Measurements from ENCODE around the gene ATP8A1.
"Not testable (repeated sequence)": the region's sequence is repeated elsewhere in the genome, so short reads cannot be mapped to it uniquely, and the experiment has no call there.

The ATP8A1 gene

GRCh38 chr4:42478509-42478908, 178.4 kb downstream of the ATP8A1 start:
- no peaks in the 10 kb centered on the region for H3K27me3 ChIP-seq (ENCODE audit: control insufficient read depth in 1 of 2, insufficient read depth in 2 of 2, low read length in 2 of 2)
- H3K9me3 ChIP-seq (ENCODE audit: low read length), result no peaks in the 10 kb centered on the region
- H3K27ac ChIP-seq (ENCODE audit: low read depth, low read length), result no peak overlapping the region
- no peaks in the 10 kb centered on the region for H3K36me3 ChIP-seq (ENCODE audit: insufficient read depth, low read length)
- no peak overlapping the region for H3K4me3 ChIP-seq (ENCODE audit: low read depth in 1 of 2, low read length in 2 of 2)
- H3K4me1 ChIP-seq (ENCODE audit: insufficient read depth, low read length), result no peaks in the 10 kb centered on the region
- H3K9ac ChIP-seq (ENCODE audit: low read length), result no peak overlapping the region

DNA sequence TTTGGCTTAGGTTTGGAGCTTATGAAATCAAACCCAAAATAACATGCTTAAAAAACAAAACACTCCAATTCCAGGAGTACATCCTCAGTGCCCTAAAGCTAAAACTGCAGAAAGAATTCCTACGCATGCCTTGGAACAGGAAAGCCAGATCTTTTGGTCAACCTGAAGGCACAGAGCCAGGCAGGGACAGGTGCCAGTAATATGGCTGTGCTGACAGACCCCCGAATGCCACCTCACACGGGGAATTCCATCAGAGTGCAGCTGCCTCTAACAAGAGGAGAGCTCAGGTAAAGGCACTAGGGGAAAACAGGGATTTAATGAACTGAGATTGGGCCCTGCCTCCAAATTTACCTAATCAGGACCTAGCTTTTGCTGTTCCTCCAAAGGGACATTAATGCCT, 182.5 kb downstream of the ATP8A1 start:
- no peak overlapping the region for H3K9ac ChIP-seq (ENCODE audit: low read length)
- no peak overlapping the region for H3K4me3 ChIP-seq (ENCODE audit: low read depth in 1 of 2, low read length in 2 of 2)
- H3K36me3 ChIP-seq (ENCODE audit: insufficient read depth, low read length), result no peaks in the 10 kb centered on the region
- no peaks in the 10 kb centered on the region for H3K27me3 ChIP-seq (ENCODE audit: control insufficient read depth in 1 of 2, insufficient read depth in 2 of 2, low read length in 2 of 2)
- no peaks in the 10 kb centered on the region for H3K9me3 ChIP-seq (ENCODE audit: low read length)
- H3K4me1 ChIP-seq (ENCODE audit: insufficient read depth, low read length), result no peaks in the 10 kb centered on the region
- no peak overlapping the region for H3K27ac ChIP-seq (ENCODE audit: low read depth, low read length)

DNA sequence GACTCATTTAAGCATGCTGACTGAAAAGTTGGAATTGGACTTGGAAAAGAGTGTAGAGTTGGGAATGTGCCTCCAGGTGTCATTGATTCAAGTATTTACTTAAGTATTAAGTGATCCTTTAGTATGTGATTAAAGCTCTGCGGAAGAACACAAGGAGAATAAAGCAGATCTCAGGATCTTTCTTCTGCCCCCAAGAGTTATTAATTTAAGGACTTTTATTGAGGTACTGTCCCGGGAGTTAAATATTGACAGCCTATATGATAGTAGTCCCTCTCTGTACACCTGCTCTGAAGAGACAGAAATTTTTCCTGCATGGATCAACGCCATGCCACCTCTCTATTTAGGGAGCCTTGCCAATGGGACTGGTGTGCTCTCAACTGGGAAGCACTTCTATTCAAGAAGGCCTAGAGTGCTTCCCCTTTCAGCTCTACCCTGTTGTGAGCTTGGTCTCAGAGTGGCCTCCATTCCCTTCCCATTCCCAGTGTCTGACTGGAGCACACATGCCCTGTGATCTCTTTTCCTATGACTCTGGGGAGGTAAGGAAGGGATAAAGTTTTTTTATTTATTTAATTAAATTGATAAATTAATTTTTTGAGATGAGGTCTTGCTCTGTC, 183.7 kb downstream of the ATP8A1 start:
- Histone ChIP-seq H3K27me3 (ENCODE audit: control insufficient read depth in 1 of 2, insufficient read depth in 2 of 2, low read length in 2 of 2) (no peaks in the 10 kb centered on the region), H3K4me1 (ENCODE audit: insufficient read depth, low read length) (no peaks in the 10 kb centered on the region), H3K27ac (ENCODE audit: low read depth, low read length) (no peak overlapping the region), H3K4me3 (ENCODE audit: low read depth in 1 of 2, low read length in 2 of 2) (no peak overlapping the region), H3K36me3 (ENCODE audit: insufficient read depth, low read length) (no peaks in the 10 kb centered on the region), H3K9ac (ENCODE audit: low read length) (no peak overlapping the region), H3K9me3 (ENCODE audit: low read length) (no peaks in the 10 kb centered on the region)

DNA sequence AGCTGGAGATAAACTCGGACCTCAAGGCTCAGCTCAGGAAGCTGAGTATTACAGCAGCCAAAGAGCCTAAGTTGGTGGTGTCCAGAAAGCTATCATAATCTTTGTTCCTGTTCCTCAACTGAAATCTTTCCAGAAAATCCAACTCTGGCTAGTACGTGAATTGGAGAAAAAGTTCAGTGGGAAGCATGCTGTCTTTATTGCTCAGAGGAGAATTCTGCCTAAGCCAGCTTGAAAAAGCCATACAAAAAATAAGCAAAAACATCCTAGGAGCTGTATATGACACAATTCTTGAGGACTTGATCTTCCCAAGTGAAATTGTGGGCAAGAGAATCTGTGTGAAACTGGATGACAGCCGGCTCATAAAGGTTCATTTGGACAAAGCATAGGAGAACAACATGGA, 185.0 kb downstream of the ATP8A1 start:
- no peak overlapping the region for H3K27ac ChIP-seq (ENCODE audit: low read depth, low read length)
- H3K9me3 ChIP-seq (ENCODE audit: low read length), result no peaks in the 10 kb centered on the region
- no peaks in the 10 kb centered on the region for H3K4me1 ChIP-seq (ENCODE audit: insufficient read depth, low read length)
- H3K4me3 ChIP-seq (ENCODE audit: low read depth in 1 of 2, low read length in 2 of 2), result no peak overlapping the region
- no peak overlapping the region for H3K9ac ChIP-seq (ENCODE audit: low read length)
- no peaks in the 10 kb centered on the region for H3K36me3 ChIP-seq (ENCODE audit: insufficient read depth, low read length)
- no peaks in the 10 kb centered on the region for H3K27me3 ChIP-seq (ENCODE audit: control insufficient read depth in 1 of 2, insufficient read depth in 2 of 2, low read length in 2 of 2)

DNA sequence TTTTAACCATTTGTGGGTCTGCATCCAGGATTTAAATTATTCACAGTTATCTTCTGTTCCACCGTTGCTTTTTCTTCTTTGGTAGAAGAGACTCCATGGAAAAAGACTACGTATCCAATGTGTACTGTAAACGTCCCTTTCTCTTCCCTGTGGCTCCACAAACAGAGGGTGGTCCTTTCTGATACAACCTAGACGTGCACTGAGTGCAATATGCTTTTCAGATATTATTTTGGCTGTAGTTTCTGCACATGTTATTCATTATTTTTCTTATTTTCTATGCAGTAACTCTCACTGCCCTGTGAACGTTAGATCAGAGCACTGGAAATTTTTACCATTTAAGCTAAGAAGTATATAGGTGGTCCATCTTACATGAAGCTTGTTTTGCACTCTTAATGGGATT, 186.9 kb downstream of the ATP8A1 start:
- Histone ChIP-seq H3K27ac (ENCODE audit: low read depth, low read length) (no peak overlapping the region), H3K4me1 (ENCODE audit: insufficient read depth, low read length) (no peaks in the 10 kb centered on the region), H3K27me3 (ENCODE audit: control insufficient read depth in 1 of 2, insufficient read depth in 2 of 2, low read length in 2 of 2) (no peaks in the 10 kb centered on the region), H3K9ac (ENCODE audit: low read length) (no peak overlapping the region), H3K9me3 (ENCODE audit: low read length) (no peaks in the 10 kb centered on the region), H3K36me3 (ENCODE audit: insufficient read depth, low read length) (no peaks in the 10 kb centered on the region), H3K4me3 (ENCODE audit: low read depth in 1 of 2, low read length in 2 of 2) (no peak overlapping the region)

- H3K4me3 ChIP-seq (ENCODE audit: low read depth in 1 of 2, low read length in 2 of 2); H3K9ac ChIP-seq (ENCODE audit: low read length); H3K4me1 ChIP-seq (ENCODE audit: insufficient read depth, low read length); H3K27ac ChIP-seq (ENCODE audit: low read depth, low read length); H3K9me3 ChIP-seq (ENCODE audit: low read length); H3K36me3 ChIP-seq (ENCODE audit: insufficient read depth, low read length); H3K27me3 ChIP-seq (ENCODE audit: control insufficient read depth in 1 of 2, insufficient read depth in 2 of 2, low read length in 2 of 2): not testable (repeated sequence)
Measured at GRCh38 chr4:42467777-42468176, 189.1 kb downstream of the ATP8A1 start.

DNA sequence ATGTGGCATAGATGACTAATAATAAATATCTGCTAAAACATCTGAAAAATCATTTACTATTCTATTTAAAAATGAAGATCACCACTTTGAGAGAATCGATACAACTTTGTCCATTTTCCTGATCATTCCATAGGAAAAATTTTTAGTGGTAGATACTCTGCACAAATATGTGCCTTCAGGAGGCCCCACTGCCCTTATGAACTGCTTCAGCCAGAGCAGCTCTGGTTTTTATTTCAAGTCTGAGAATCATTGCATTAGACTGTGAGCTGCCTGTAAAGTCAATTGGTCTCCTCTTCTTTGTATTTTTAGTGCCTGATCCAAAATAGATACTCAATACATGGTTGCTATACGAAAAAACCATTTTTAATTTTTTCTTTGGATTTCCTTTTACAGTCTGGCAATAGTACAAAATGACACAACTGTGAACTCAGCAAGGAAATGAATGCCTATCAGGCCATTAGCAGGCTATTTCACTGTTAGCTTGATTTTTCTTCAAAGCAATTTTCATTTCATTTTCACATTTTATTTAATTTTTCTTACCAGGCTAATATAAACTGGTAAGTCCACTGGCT, 190.5 kb downstream of the ATP8A1 start:
- Histone ChIP-seq H3K27ac (ENCODE audit: low read depth, low read length) (no peak overlapping the region), H3K9me3 (ENCODE audit: low read length) (no peaks in the 10 kb centered on the region), H3K4me1 (ENCODE audit: insufficient read depth, low read length) (no peaks in the 10 kb centered on the region), H3K36me3 (ENCODE audit: insufficient read depth, low read length) (peaks cover 6% of the 10 kb centered on the region), H3K27me3 (ENCODE audit: control insufficient read depth in 1 of 2, insufficient read depth in 2 of 2, low read length in 2 of 2) (no peaks in the 10 kb centered on the region), H3K4me3 (ENCODE audit: low read depth in 1 of 2, low read length in 2 of 2) (no peak overlapping the region), H3K9ac (ENCODE audit: low read length) (no peak overlapping the region)

DNA sequence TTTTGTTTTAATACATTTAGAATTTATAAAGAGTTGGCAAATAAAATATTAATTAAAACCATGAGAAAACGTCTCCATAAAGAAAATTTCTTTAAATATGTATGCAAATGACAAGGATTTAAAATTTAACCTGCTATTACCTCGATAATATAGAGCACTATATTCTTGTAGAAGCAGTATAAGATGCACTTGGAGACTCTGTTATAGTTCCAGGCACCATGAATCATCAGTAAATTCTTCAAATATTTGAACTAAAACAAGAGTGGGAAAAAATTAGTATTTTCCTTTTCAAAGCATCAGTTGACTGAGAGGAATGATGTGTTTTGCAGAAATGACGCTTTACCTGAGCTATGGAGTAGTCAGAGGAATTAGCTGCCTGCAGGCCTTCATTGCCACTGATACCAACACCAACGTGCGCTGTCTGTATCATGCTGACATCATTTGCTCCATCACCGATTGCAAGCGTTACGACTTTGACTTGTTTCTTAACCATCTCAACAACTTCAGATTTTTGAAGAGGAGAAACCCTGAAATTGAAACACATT, 192.3 kb downstream of the ATP8A1 start:
- Histone ChIP-seq H3K27ac (ENCODE audit: low read depth, low read length) (no peak overlapping the region), H3K36me3 (ENCODE audit: insufficient read depth, low read length) (peaks cover 6% of the 10 kb centered on the region), H3K27me3 (ENCODE audit: control insufficient read depth in 1 of 2, insufficient read depth in 2 of 2, low read length in 2 of 2) (no peaks in the 10 kb centered on the region), H3K4me1 (ENCODE audit: insufficient read depth, low read length) (no peaks in the 10 kb centered on the region), H3K9ac (ENCODE audit: low read length) (no peak overlapping the region), H3K9me3 (ENCODE audit: low read length) (no peaks in the 10 kb centered on the region), H3K4me3 (ENCODE audit: low read depth in 1 of 2, low read length in 2 of 2) (no peak overlapping the region)

DNA sequence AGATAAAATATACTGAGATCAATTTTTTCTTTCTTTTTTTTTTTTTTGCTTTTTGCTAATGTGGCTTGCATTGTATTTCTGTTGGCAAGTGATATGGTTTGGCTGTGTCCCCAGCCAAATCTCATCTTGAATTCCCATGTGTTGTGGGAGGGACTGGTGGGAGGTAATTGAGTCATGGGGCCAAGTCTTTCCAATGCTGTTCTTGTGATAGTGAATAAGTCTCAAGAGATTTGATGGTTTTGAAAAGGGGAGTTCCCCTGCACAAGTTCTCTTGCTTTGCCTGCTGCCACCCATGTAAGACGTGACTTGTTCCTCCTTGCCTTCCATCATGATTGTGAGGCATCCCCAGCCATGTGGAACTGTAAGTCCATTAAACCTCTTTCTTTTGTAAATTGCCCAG, 195.7 kb downstream of the ATP8A1 start:
- H3K4me3 ChIP-seq (ENCODE audit: low read depth in 1 of 2, low read length in 2 of 2); H3K4me1 ChIP-seq (ENCODE audit: insufficient read depth, low read length); H3K9me3 ChIP-seq (ENCODE audit: low read length); H3K36me3 ChIP-seq (ENCODE audit: insufficient read depth, low read length); H3K9ac ChIP-seq (ENCODE audit: low read length); H3K27ac ChIP-seq (ENCODE audit: low read depth, low read length); H3K27me3 ChIP-seq (ENCODE audit: control insufficient read depth in 1 of 2, insufficient read depth in 2 of 2, low read length in 2 of 2): not testable (repeated sequence)

GRCh38 chr4:42460043-42460442, 196.9 kb downstream of the ATP8A1 start:
- H3K27me3 ChIP-seq (ENCODE audit: control insufficient read depth in 1 of 2, insufficient read depth in 2 of 2, low read length in 2 of 2), result no peaks in the 10 kb centered on the region
- no peak overlapping the region for H3K4me3 ChIP-seq (ENCODE audit: low read depth in 1 of 2, low read length in 2 of 2)
- H3K9ac ChIP-seq (ENCODE audit: low read length), result no peak overlapping the region
- no peak overlapping the region for H3K27ac ChIP-seq (ENCODE audit: low read depth, low read length)
- no peaks in the 10 kb centered on the region for H3K4me1 ChIP-seq (ENCODE audit: insufficient read depth, low read length)
- no peaks in the 10 kb centered on the region for H3K9me3 ChIP-seq (ENCODE audit: low read length)
- peaks cover 6% of the 10 kb centered on the region for H3K36me3 ChIP-seq (ENCODE audit: insufficient read depth, low read length)

- Histone ChIP-seq H3K27ac (ENCODE audit: low read depth, low read length) (no peak overlapping the region), H3K4me3 (ENCODE audit: low read depth in 1 of 2, low read length in 2 of 2) (no peak overlapping the region), H3K9ac (ENCODE audit: low read length) (no peak overlapping the region), H3K9me3 (ENCODE audit: low read length) (no peaks in the 10 kb centered on the region), H3K4me1 (ENCODE audit: insufficient read depth, low read length) (no peaks in the 10 kb centered on the region), H3K36me3 (ENCODE audit: insufficient read depth, low read length) (no peaks in the 10 kb centered on the region), H3K27me3 (ENCODE audit: control insufficient read depth in 1 of 2, insufficient read depth in 2 of 2, low read length in 2 of 2) (no peaks in the 10 kb centered on the region)
Measured at GRCh38 chr4:42458657-42459056, 198.2 kb downstream of the ATP8A1 start.

GRCh38 chr4:42454755-42455420, 202.0 kb downstream of the ATP8A1 start:
- Histone ChIP-seq H3K9me3 (ENCODE audit: low read length) (no peaks in the 10 kb centered on the region), H3K4me3 (ENCODE audit: low read depth in 1 of 2, low read length in 2 of 2) (no peak overlapping the region), H3K36me3 (ENCODE audit: insufficient read depth, low read length) (no peaks in the 10 kb centered on the region), H3K4me1 (ENCODE audit: insufficient read depth, low read length) (no peaks in the 10 kb centered on the region), H3K27me3 (ENCODE audit: control insufficient read depth in 1 of 2, insufficient read depth in 2 of 2, low read length in 2 of 2) (no peaks in the 10 kb centered on the region), H3K27ac (ENCODE audit: low read depth, low read length) (no peak overlapping the region), H3K9ac (ENCODE audit: low read length) (no peak overlapping the region)

Measured in muscle layer of colon (tissue), 2 donors.